GM23338 (cell line): Measurements from ENCODE around the gene PRPSAP1. TPM values are rescaled to one million over a fixed set of nuclear protein-coding genes. Genes with fewer than 3 reads are reported as not detected.
"Not testable (repeated sequence)": the region's sequence is repeated elsewhere in the genome, so short reads cannot be mapped to it uniquely, and the experiment has no call there.

ENCODE experiments used
- ATAC-seq: fragments of 200-7000 bp; cut with Tn5 transposase; 3 replicates; pipeline ENCODE4 v1.9.1; 2020
- DNase-seq: peaks from one replicate; pipeline ENCODE4 v3.0.0-alpha.2; 2015; ENCODE audit warnings: low spot score
- H2AFZ ChIP-seq: fragments of 200-600 bp; sonication (generic); 2 replicates; pipeline ENCODE4 v1.8.0; 2016; ENCODE audit warnings: antibody characterized with exemption, mild to moderate bottlenecking, moderate library complexity
- H3F3A ChIP-seq: fragments of 200-600 bp; sonication (generic); replicated peaks from 2 replicates; pipeline ENCODE4 v1.8.0; 2017; ENCODE audit warnings: antibody characterized with exemption, mixed run types, low read depth
- H3K27ac ChIP-seq: fragments of 200-600 bp; sonication (generic); 2 replicates; pipeline ENCODE4 v1.6.1; 2016; ENCODE audit warnings: low read depth
- H3K27me3 ChIP-seq: fragments of 200-600 bp; sonication (generic); 2 replicates; pipeline ENCODE4 v1.8.0; 2016; ENCODE audit warnings: mild to moderate bottlenecking, mixed run types, moderate library complexity; ENCODE audit not compliant: insufficient read depth
- H3K36me3 ChIP-seq: fragments of 200-600 bp; sonication (generic); 2 replicates; pipeline ENCODE4 v1.8.0; 2016; ENCODE audit warnings: mild to moderate bottlenecking; ENCODE audit not compliant: insufficient read depth
- H3K4me1 ChIP-seq: fragments of 200-600 bp; sonication (generic); 2 replicates; pipeline ENCODE4 v1.8.0; 2016; ENCODE audit warnings: mild to moderate bottlenecking, moderate library complexity; ENCODE audit not compliant: insufficient read depth
- H3K4me2 ChIP-seq: fragments of 200-600 bp; sonication (generic); 2 replicates; pipeline ENCODE4 v1.7.1; 2017; ENCODE audit warnings: mixed run types
- H3K4me3 ChIP-seq: fragments of 200-600 bp; sonication (generic); 2 replicates; pipeline ENCODE4 v1.6.1; 2016; ENCODE audit warnings: mixed run types
- H3K79me2 ChIP-seq: fragments of 200-600 bp; sonication (generic); replicated peaks from 2 replicates; pipeline ENCODE4 v1.8.0; 2017; ENCODE audit warnings: mild to moderate bottlenecking; ENCODE audit not compliant: insufficient read depth
- H3K9me2 ChIP-seq: fragments of 200-600 bp; sonication (generic); 2 replicates; pipeline ENCODE4 v1.8.0; 2017; ENCODE audit not compliant: insufficient read depth
- H4K20me1 ChIP-seq: fragments of 200-600 bp; sonication (generic); replicated peaks from 2 replicates; pipeline ENCODE4 v1.8.0; 2017; ENCODE audit warnings: mild to moderate bottlenecking; ENCODE audit not compliant: insufficient read depth
- H3K27ac Mint-ChIP-seq: 2 replicates; pipeline ENCODE4 v1.8.0; 2020; ENCODE audit warnings: inconsistent platforms, mild to moderate bottlenecking, moderate library complexity, mixed read lengths
- H3K27me3 Mint-ChIP-seq: 3 replicates; pipeline ENCODE4 v1.8.0; 2022; ENCODE audit warnings: low read depth, mild to moderate bottlenecking, moderate library complexity, mixed read lengths, inconsistent platforms; ENCODE audit not compliant: insufficient read depth, poor library complexity
- H3K36me3 Mint-ChIP-seq: 3 replicates; pipeline ENCODE4 v1.8.0; 2021; ENCODE audit warnings: low read depth, mild to moderate bottlenecking, inconsistent platforms, moderate library complexity, mixed read lengths
- H3K4me1 Mint-ChIP-seq: 3 replicates; pipeline ENCODE4 v1.8.0; 2020; ENCODE audit warnings: mild to moderate bottlenecking, inconsistent platforms, mixed read lengths
- H3K4me3 Mint-ChIP-seq: 3 replicates; pipeline ENCODE4 v1.8.0; 2021; ENCODE audit warnings: moderate library complexity, mild to moderate bottlenecking, inconsistent platforms, mixed read lengths
- H3K9me3 Mint-ChIP-seq: 3 replicates; pipeline ENCODE4 v1.8.0; 2020; ENCODE audit warnings: moderate library complexity, mild to moderate bottlenecking, inconsistent platforms, mixed read lengths
- CREB1 ChIP-seq: fragments of 250-450 bp; sonication (Bioruptor Pico); IDR thresholded peaks from 2 replicates; pipeline ENCODE4 v1.5.0; 2020; ENCODE audit warnings: low read depth, mild to moderate bottlenecking, moderate library complexity
- ETS1 ChIP-seq: IDR thresholded peaks from 2 replicates; pipeline ENCODE4 v1.6.1; 2016; ENCODE audit warnings: antibody characterized with exemption
- EZH2phosphoT487 ChIP-seq: fragments of 200-600 bp; sonication (generic); IDR thresholded peaks from one replicate; pipeline ENCODE4 v1.8.1; 2018; ENCODE audit warnings: antibody characterized with exemption; ENCODE audit not compliant: unreplicated experiment
- JUNB ChIP-seq: IDR thresholded peaks from one replicate; pipeline ENCODE4 v1.6.1; 2016; ENCODE audit warnings: antibody characterized with exemption; ENCODE audit not compliant: unreplicated experiment
- POLR2AphosphoS5 ChIP-seq: IDR thresholded peaks from 2 replicates; pipeline ENCODE4 v1.6.1; 2016; ENCODE audit warnings: antibody characterized with exemption, low read depth
- STAT1 ChIP-seq: IDR thresholded peaks from one replicate; pipeline ENCODE4 v1.6.1; 2016; ENCODE audit warnings: antibody characterized with exemption; ENCODE audit not compliant: unreplicated experiment
- ZNF114 ChIP-seq: fragments of 250-450 bp; sonication (Bioruptor Pico); IDR thresholded peaks from 2 replicates; pipeline ENCODE4 v1.5.0; 2020; ENCODE audit warnings: mild to moderate bottlenecking, moderate library complexity
- polyA plus RNA-seq: library from polyadenylated mRNA; unstranded; fragments of >200 nt; fragmentation: Nextera tagmentation; extraction: Ambion mirVana; gene quantifications from 2 replicates; pipeline ENCODE4 v1.2.1, GENCODE V29; 2016
- total RNA-seq: library from RNA; depleted of rRNA; stranded (reverse); fragments of >200 nt; shearing (Covaris generic); gene quantifications from 2 replicates; pipeline ENCODE4 v1.2.3, GENCODE V29; 2014

Gene PRPSAP1
- total and polyA plus RNA-seq, 2 experiments from 2014 or later: 39.5 to 58.8 TPM

DNA sequence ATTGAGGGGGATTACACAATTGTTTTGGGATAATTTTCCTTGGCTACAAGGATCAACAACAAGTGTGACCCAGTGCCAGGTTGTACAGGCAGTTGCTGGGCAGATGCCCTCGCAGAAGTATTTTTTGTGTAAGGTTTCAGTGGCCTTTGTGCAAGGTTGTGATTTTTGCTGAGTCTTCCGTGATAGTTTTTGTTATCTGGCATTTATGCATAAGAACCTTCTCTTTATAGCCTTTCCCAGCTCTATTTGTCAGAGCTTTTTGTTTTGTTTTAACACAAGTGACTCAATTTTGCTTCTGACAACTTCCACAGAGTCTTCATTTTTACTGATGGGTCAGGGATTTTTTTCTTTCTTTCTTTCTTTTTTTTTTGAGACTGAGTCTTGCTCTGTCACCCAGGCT lies 6.7 kb upstream of the PRPSAP1 start:
- TF ChIP-seq EZH2phosphoT487: no peak
- TF ChIP-seq ETS1: no peak
- TF ChIP-seq STAT1: no peak
- H3K4me1 ChIP-seq: peaks cover 4% of the 10 kb centered on the region
- no peak overlapping the region for H2AFZ ChIP-seq
- H3K4me3 Mint-ChIP-seq: no peak overlapping the region
- no peaks in the 10 kb centered on the region for H3K36me3 ChIP-seq
- no peaks in the 10 kb centered on the region for H3K9me2 ChIP-seq
- H3K27me3 ChIP-seq: no peaks in the 10 kb centered on the region
- peaks cover 10% of the 10 kb centered on the region; the same call in 2 of the 3 replicates for H3K4me1 Mint-ChIP-seq
- ATAC-seq: no peak
- H4K20me1 ChIP-seq: no peaks in the 10 kb centered on the region
- H3K27me3 Mint-ChIP-seq: peaks cover 5% of the 10 kb centered on the region
- H3K27ac Mint-ChIP-seq: no peak overlapping the region
- H3K9me3 Mint-ChIP-seq: no peaks in the 10 kb centered on the region
- no peak overlapping the region for H3K27ac ChIP-seq
- H3K4me2 ChIP-seq: no peak overlapping the region
- H3F3A ChIP-seq: no peaks in the 10 kb centered on the region
- no peaks in the 10 kb centered on the region for H3K79me2 ChIP-seq
- no peak for DNase-seq
- no peak overlapping the region for H3K4me3 ChIP-seq
- H3K36me3 Mint-ChIP-seq: no peaks in the 10 kb centered on the region

DNA sequence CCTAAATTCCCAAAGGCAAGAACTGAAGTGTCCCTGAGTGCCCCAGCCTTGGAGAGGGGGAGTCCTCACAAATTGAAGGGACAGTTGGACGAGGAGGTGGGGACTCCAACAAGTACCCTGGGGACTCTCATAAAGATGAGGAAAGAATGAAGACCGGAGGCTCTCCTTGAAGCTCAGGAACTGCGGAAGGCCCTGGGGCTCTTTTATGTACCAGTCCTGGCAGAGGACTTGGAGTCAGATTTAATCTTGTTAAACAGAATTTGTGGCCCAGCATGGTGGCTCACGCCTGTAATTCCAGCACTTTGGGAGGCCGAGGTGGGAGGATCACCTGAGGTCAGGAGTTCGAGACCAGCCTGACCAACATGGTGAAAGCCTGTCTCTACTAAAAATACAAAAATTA lies 6.1 kb upstream of the PRPSAP1 start:
- H3K27me3 ChIP-seq, H3K36me3 ChIP-seq: not testable (repeated sequence)

DNA sequence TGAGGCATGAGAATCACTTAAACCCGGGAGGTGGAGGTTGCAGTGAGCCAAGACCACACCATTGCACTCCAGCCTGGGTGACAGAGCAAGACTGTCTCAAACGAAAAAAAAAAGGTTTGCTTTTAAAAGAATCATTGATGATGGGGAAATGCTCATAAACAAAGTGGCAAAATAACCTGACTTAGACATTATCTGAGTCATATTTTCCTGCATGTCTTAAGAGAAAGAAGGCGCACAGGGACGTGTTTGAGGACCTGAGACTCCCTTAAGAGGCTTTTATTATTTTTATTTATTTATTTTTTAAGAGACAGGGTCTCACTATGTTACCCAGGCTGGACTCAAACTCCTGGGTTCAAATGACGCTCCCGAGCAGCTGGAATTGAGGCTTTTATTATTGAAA lies 5.7 kb upstream of the PRPSAP1 start:
- Histone ChIP-seq H2AFZ (no peak overlapping the region), H3F3A (no peaks in the 10 kb centered on the region), H3K9me2 (no peaks in the 10 kb centered on the region), H3K36me3 (no peaks in the 10 kb centered on the region), H3K4me3 (no peak overlapping the region), H3K4me2 (no peak overlapping the region), H3K79me2 (no peaks in the 10 kb centered on the region), H4K20me1 (no peaks in the 10 kb centered on the region), H3K27me3 (no peaks in the 10 kb centered on the region), H3K27ac (no peak overlapping the region), H3K4me1 (peaks cover 6% of the 10 kb centered on the region)
- ATAC-seq (no peak), DNase-seq (no peak)
- TF ChIP-seq STAT1: no peak
- TF ChIP-seq CREB1 (CRISPR knock-in tag): no peak
- no peak for TF ChIP-seq EZH2phosphoT487
- TF ChIP-seq JUNB: no peak
- TF ChIP-seq POLR2AphosphoS5: no peak
- no peak for TF ChIP-seq ZNF114
- Mint-ChIP-seq H3K4me3 (no peak overlapping the region), H3K36me3 (no peaks in the 10 kb centered on the region; the same call in 2 of the 3 replicates), H3K27me3 (peaks cover 5% of the 10 kb centered on the region), H3K27ac (no peak overlapping the region), H3K4me1 (peaks cover 10% of the 10 kb centered on the region; the same call in 2 of the 3 replicates), H3K9me3 (no peaks in the 10 kb centered on the region)

More for the DNA sequence above, 6.1 kb upstream of the PRPSAP1 start:
- H3K9me2 ChIP-seq, H3K4me3 ChIP-seq, H3F3A ChIP-seq, H2AFZ ChIP-seq, H3K27ac ChIP-seq, H3K4me1 ChIP-seq, H3K4me2 ChIP-seq, H3K4me1 Mint-ChIP-seq, ATAC-seq, H3K27ac Mint-ChIP-seq, H3K79me2 ChIP-seq, H4K20me1 ChIP-seq, H3K4me3 Mint-ChIP-seq, DNase-seq, H3K36me3 Mint-ChIP-seq, H3K9me3 Mint-ChIP-seq, H3K27me3 Mint-ChIP-seq: not testable (repeated sequence)
